OCI-M1 (cell line): ENCODE measurements around the gene PTPRK.

ENCODE experiments used
- DNase-seq: peaks from one replicate; lab custom pipeline; 2025; lab: John Stamatoyannopoulos, UW

PTPRK gene

GRCh38 chr6:127920804-127921203 is 599.6 kb downstream of the PTPRK start:
- no peak for DNase-seq
